B cell (primary cell): Measurements from ENCODE around the gene NCOA1.

Experiments
- CTCF ChIP-seq: fragments of 200-600 bp; IDR thresholded peaks from one replicate; pipeline ENCODE4 v1.8.0; 2022; ENCODE audit warnings: antibody characterized with exemption, mild to moderate bottlenecking
- EZH2 ChIP-seq: IDR thresholded peaks from 2 replicates; pipeline ENCODE4 v1.6.1; 2012; ENCODE audit warnings: borderline replicate concordance, low read depth, mild to moderate bottlenecking, moderate library complexity, low read length; ENCODE audit not compliant: insufficient read depth, poor library complexity, severe bottlenecking

- no peak for TF ChIP-seq CTCF
- no peak for TF ChIP-seq EZH2
Observed at GRCh38 chr2:24720310-24720709, 229.3 kb downstream of the NCOA1 start.
